DMS153 (cell line): ENCODE measurements around the gene PCSK1N.
"Not testable (repeated sequence)": the region's sequence is repeated elsewhere in the genome, so short reads cannot be mapped to it uniquely, and the experiment has no call there.

Experiments
- DNase-seq: peaks from one replicate; lab custom pipeline; 2025; lab: John Stamatoyannopoulos, UW

The PCSK1N gene

GRCh38 chrX:48823053-48823452 lies 12.4 kb downstream of the PCSK1N start:
- no peak for DNase-seq

GRCh38 chrX:48819394-48819793 lies 16.0 kb downstream of the PCSK1N start:
- DNase-seq = not testable (repeated sequence)

DNA sequence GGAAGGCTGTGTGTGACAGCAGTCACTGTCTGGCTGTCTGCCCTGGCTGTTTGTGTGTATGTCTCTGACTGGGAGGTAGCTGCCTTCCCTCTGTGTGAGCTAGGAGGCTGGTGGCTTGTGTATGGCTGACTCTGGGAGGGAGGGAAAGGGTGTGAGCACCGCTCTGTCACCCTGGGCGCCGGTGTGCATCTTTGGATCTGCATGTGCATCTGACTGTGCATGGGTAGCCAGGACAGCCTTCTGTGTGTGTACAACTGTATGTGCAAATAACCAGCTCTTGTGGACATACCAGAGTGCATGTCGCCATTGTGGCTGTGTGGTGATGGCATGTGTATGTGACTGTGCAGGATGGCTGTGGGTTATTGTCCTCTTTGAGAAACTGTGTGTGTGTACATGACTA lies 16.5 kb downstream of the PCSK1N start:
- DNase-seq = no peak

DNA sequence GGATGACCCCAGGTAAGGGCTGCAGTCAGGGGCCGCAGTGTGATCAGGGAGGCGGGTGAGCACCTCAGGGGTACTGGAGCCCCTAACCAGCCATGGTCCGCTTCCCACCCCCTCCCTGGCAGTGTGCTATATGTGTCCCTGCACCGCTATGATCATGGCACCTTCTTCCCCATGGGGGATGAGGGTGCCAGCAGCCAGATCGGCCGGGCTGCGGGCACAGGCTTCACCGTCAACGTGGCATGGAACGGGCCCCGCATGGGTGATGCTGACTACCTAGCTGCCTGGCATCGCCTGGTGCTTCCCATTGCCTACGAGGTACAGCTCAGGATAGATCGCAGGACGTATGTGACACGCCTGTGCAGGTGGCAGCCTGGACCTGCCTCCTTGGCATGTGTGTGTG lies 17.3 kb downstream of the PCSK1N start:
- DNase-seq = no peak

DNA sequence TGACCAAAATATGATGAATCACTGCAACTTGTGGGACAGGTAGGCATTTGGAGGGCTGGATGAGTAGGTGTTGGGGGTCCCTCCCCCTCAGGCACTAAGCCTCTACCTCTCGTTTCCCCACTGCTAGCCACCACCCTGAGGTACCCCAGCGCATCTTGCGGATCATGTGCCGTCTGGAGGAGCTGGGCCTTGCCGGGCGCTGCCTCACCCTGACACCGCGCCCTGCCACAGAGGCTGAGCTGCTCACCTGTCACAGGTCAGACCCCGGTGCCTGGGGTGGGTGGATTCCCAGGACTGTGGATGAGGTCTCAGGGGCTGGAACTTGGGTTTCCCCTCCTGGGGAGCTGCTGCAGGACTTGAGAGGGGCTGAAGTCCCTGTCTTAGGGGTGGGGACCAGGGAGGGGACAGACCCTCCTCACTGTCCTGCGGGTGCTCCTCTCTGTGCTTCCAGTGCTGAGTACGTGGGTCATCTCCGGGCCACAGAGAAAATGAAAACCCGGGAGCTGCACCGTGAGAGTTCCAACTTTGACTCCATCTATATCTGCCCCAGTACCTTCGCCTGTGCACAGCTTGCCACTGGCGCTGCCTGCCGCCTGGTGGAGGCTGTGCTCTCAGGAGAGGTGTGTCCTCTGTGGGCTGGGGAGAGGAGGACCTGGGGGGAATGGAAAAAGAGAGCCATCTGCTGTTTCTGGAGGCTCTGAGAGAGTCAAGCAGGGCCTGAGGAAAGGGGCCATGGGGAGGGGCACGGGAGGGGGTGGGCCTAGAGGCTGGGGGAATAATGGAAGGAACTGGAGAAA lies 19.2 kb downstream of the PCSK1N start:
- DNase-seq = no peak

DNA sequence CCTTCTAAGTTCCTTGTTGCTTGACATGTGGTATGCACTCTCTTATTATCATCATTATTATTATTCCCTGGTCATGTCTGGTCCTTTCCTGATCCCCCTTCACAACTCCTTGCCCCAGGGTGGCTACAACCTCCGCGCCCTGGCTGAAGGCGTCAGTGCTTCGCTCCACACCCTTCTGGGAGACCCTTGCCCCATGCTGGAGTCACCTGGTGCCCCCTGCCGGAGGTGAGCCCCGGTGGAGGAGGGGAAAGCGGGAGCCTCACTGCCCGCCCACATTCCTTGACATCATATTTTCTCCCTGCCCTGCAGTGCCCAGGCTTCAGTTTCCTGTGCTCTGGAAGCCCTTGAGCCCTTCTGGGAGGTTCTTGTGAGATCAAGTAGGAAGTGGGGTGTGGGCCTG lies 20.1 kb downstream of the PCSK1N start:
- no peak for DNase-seq

DNA sequence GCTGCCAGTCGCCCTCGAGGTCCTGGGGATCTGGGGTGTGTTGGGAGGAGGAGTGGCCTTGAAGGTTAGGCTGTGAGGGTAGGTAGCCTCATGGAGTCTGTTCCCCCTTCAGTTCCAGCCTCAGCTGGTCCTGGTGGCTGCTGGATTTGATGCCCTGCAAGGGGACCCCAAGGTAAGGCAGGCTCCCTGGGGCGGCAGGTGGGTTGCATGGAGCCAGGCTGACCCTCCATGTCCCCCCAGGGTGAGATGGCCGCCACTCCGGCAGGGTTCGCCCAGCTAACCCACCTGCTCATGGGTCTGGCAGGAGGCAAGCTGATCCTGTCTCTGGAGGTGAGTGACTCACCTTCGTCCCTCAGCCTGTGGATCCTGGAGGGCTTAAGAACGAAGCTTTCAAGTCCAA lies 20.7 kb downstream of the PCSK1N start:
- no peak for DNase-seq

- DNase-seq = no peak
Observed at GRCh38 chrX:48813644-48814043, 21.8 kb downstream of the PCSK1N start.

- DNase-seq = no peak
Observed at GRCh38 chrX:48806081-48806480, 29.3 kb downstream of the PCSK1N start.

GRCh38 chrX:48802905-48803200 lies 32.6 kb downstream of the PCSK1N start:
- no peak for DNase-seq

DNA sequence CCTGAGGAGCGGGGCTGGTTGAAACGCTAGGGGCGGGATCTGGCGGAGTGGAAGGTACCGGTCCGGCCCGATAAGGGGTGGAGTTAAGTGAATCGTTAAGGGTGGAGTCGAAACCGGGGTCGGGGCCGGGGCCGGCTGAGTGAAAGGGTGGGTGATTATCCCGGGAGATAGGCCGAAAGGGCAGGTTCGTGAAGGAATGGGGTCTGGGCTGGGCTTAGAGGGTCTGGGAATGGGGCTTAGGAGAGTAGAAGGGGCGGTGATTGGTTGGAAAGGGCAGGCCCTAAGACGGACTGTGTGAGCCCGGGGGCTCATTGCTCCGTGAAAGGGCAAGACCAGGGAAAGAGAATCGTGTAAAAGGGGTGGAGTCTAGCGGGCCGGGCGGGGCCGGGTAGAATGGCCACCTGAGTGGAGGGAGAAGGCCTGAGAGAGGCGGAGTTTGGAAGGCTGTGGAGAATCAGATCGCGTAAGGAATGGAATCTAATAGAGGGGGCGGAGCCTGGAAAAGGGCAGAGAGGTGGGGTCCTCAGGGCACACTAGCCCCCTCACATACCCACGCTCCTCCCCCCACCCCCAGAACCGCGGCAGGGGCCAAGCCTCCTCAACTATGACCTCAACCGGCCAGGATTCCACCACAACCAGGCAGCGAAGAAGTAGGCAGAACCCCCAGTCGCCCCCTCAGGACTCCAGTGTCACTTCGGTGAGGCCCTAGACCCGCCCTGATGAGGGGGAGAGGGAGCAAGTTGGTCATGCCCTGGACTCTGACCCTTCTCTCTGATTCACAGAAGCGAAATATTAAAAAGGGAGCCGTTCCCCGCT lies 33.1 kb downstream of the PCSK1N start:
- DNase-seq = peak; percentile 70

GRCh38 chrX:48801280-48802088 lies 33.9 kb downstream of the PCSK1N start, which contains the start of gene HDAC6:
TSS of gene HDAC6 (plus strand) at chrX:48802067. CDS start at chrX:48802693, 626 bp downstream.
- peak; percentile 97 for DNase-seq

DNA sequence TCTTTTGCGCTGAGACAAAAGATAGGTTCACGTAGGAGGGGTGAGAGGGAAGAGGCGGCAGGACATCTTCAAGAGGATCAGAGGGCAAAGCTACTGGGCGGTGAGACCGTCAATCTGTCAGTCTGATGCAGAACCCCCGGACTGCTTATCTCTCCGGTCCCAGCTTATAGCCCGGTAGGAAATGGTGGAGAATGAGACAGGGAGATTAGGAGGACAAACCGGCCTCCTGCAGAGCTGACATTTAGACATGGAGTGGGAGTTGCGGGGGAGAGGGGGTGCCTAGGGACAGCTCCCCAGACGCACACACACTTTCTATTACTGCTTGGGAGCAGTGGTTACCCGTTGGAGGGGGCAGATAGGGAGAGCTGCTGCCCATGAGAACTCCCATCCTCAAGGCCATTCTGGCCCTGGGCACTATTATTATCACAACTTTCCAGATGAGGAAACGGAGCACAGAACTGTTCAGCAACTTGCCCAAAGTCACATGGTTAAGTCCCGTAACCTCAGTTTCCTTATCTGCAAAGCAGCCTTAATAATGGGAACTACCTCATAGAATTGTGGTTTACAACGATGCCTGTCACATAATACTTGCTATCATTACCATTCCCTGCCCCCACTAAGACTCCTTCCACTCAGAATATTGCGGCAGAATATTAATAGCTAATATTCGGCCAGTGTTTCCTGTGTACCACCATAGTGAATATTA lies 34.7 kb downstream of the PCSK1N start:
- no peak for DNase-seq

DNA sequence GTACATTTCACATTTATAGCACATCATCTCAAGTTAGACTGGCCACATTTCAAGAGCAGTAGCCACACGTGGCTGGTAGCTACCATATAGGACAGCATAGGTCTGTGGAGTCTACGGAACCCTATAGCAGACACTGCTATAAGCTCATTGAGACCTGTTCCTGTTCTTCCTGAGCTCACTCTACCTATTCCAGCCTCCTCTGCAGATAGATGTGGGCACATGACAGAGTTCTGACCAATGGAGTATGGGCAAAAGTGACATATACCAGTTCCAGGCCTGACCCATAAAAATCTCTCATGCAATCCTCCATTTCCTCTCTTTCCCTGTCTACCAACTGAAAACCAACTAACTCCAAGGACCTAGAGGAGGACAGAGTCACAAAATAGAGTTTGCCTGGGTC lies 37.1 kb downstream of the PCSK1N start:
- no peak for DNase-seq

- no peak for DNase-seq
Observed at GRCh38 chrX:48794911-48795515, 40.4 kb downstream of the PCSK1N start.

GRCh38 chrX:48794340-48794910 lies 41.0 kb downstream of the PCSK1N start:
- DNase-seq = no peak

GRCh38 chrX:48793935-48794334 lies 41.5 kb downstream of the PCSK1N start:
- DNase-seq = no peak

GRCh38 chrX:48792219-48792618 lies 43.2 kb downstream of the PCSK1N start:
- no peak for DNase-seq

- DNase-seq = no peak
Observed at GRCh38 chrX:48791063-48791820, 44.2 kb downstream of the PCSK1N start.

- no peak for DNase-seq
Observed at GRCh38 chrX:48790477-48790876, 44.9 kb downstream of the PCSK1N start.
